COR-L47 (cell line): ENCODE measurements around the gene PRIM2.
"Not testable (repeated sequence)": the region's sequence is repeated elsewhere in the genome, so short reads cannot be mapped to it uniquely, and the experiment has no call there.

Experiments
- DNase-seq: peaks from one replicate; lab custom pipeline; 2025; lab: John Stamatoyannopoulos, UW

PRIM2 gene

DNA sequence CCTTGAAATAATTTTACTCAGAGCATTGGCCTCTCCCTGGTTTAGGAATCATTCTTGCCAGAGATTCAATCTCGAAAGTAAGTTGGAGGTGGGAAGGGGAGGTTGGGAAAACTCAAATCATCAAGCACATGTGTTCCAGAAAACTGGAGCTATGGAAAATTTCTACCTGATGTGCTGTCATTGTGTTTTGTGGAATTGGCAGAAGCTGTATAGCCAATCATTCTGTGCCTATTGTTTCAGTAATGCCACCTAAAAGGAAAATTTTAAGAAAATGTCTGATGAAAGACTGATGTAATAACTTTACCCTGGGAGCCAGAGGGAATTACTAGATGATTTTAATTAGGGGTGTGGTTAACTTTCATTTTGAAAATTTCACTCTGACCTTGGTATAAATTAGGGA is 187.8 kb downstream of the PRIM2 start:
- DNase-seq = not testable (repeated sequence)

DNA sequence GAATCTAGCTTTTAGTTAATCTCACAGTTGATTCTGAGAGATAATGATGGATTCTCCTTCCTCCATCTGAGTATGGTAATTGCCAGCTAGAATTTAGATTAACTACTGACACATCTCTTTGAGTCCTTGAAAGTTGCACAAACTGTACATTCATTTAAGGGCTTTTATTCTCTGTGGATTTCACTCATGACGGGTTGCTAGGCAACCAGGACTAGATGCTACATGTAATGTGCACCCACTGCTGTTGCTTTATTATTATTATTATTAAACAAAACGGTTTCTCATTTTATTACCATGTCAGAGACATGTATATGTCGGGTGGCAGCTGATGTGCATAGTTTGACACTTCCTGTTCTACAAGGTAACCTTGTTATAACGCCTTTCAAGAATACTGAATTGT is 193.0 kb downstream of the PRIM2 start:
- not testable (repeated sequence) for DNase-seq

DNA sequence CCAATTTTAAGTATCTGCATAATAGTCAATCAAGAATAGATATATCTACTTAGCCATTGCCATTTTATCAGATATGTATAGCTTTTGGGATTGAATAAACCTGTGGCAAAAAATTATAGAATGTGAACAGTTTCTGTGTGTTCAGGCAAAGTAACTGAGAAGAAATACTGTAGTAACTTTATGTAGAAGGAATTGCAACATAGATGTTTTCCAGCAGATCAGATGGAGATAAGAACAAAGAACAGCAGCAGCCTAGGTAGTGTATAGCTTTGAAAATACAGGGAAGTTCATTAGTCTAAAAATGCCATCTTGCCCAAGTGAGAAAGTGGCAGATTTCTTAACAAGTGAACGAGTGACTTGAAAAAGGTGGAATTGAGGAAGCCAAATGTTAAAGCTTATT is 197.7 kb downstream of the PRIM2 start:
- DNase-seq = not testable (repeated sequence)

DNA sequence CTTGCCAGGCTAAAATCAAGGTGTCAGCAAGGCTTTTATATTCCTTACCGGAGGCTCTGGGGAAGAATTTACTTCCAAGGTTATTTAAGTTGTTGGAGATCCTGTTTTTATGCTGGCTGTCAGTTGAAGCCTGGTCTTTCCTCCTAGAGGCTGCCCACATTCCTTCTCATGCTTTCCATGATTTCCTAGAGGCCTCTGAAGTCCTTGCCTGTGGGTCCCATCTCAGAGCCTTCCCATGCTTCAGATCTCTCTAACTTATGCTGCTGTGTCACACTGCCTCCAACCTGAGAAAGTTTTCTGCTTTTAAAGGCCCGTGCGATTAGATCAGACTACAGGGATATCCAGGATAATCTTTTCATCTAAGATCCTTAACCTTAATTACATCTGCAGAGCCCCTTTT is 198.4 kb downstream of the PRIM2 start:
- not testable (repeated sequence) for DNase-seq

DNA sequence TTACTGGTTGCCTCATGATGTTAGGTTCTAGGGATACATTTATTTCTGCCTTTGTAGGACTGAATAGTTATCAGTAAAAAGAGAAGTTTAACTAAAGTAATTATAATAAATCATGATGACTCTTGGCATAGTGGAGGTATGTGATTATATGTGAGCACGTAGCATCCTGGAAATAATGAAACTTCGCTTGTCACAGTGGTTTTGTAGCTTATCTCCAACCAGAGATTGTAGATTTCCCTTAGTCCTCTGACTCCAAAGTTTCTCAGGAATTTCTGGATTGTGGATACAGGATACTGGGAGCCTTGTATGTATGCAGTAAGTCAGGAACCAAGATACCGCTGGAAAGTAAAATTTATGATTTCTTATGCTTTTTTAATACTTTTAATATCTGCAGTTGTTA is 199.3 kb downstream of the PRIM2 start:
- DNase-seq = not testable (repeated sequence)

DNA sequence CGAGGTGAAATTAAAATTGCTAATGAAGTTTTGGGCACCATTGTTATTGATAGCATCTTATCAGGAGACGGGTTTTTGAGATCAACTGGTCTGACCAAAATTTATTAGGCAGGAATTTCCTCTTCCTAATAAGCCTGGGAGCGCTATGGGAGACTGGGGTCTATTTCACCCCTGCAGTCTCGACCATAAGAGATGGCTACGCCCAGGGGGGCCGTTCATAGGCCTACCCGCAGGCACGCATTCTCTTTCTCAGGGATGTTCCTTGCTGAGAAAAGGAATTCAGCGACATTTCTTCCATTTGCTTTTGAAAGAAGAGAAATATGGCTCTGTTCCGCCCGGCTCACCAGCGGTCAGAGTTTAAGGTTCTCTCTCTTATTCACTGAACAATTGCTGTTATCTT is 201.8 kb downstream of the PRIM2 start:
- not testable (repeated sequence) for DNase-seq

DNA sequence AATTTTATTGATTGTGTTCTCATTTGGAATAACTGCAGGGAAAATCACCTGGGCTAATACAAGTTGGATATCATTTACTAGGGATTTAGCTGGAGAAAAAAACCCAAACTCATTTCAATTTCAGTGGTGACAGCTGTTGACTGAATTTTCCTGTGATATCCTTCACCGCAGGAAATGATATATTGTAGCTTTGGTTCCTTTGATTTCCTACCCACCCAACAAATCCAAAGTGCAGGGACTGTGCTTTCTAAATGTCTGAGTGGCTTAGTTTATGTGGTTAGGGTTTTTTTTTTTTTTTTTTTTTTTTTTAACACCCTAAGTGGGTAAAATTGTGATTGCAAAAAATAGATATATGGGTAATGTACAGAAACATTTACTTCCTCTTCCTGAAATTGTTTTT is 203.7 kb downstream of the PRIM2 start:
- DNase-seq = not testable (repeated sequence)

DNA sequence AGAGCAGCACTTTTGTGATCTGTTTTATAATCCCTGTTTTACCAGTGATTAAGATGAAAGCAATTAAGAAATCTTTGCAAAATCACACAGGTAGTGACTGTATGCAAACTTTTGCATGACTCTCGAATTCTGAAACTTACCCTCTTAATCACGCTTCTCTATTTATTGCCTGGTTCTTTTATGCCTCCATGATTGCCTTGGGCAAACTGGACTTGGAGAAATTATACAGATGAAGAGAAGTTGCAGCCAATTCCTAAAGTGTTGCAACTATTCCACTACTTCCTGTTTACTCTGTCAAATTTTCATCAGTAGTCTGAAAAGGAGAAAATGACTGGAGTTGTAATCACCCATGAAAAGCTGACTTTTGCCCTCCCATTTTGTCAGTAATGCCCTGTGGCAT is 205.8 kb downstream of the PRIM2 start:
- DNase-seq = not testable (repeated sequence)

DNA sequence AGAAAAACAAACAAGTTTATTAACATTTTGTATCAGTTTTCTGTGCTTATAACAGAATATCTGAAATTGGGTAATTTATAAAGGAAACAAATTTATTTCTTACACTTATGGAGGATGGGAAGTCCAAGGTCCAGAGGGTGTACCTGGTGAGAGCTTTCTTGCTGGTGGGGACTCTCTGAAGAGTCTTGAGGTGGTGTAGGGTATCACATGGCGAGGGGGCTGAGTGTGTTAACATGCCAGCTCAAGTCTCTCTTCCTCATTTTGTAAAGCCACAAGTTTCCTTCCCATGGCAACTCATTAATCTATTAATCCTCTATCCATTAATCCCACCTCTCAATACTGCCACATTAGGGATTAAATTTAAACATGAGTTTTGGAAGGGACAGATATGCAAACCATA is 212.3 kb downstream of the PRIM2 start:
- DNase-seq = not testable (repeated sequence)

DNA sequence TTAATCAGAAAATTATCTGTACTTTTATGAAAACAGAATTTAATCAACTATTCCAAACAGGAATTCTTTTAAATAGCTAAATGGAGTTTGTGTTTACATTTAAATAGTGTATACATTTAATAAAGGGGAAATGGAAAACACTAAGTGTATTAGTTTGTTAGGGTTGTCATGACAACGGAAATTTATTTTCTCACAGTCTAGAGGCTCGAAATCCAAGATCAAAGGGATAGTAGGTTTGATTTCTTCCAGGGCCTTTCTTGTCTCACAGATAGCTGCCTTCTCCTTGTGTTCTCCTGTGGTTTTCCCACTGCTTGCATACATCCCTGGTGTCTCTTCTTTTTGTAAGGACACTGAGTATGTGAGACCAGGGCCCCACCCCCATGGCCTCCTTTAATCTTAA is 215.2 kb downstream of the PRIM2 start:
- not testable (repeated sequence) for DNase-seq

DNA sequence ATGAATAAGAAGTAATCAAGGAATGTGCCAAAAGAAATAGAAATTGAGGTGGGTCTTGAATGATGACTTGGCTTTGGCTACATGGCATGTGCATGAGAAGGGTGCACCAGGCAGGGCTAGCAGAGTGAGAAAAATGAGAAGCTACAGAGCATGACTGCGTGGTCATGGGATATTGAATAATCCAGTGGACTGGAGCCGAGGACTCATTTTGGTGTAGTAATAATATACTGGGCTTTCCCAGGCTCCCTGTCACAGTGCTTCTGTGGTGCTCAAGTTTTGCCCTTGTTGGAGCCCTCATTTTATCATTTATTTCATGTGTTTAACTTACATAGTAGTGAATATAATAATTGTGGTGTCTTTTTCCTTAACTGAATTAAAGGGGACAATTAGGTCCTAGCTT is 217.7 kb downstream of the PRIM2 start:
- DNase-seq = not testable (repeated sequence)

DNA sequence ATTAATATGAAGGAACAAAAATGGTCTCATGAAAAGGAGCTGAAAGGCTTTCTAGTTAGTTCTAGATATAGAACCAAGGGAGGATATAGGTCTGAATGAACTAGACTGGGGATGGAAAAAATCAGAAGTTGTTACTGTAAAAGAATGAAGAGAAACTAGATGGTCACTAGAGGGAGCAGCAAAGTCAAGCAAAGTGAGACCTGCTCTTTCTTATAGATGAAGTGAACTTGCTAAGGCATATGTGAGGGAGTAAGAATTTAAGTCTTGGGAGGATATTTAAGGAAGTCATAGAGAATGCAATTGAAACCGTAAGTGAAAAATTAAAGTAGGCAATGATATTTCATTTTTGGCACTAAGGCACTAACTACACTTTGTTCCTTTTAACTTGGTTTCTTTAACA is 218.6 kb downstream of the PRIM2 start:
- DNase-seq = not testable (repeated sequence)

DNA sequence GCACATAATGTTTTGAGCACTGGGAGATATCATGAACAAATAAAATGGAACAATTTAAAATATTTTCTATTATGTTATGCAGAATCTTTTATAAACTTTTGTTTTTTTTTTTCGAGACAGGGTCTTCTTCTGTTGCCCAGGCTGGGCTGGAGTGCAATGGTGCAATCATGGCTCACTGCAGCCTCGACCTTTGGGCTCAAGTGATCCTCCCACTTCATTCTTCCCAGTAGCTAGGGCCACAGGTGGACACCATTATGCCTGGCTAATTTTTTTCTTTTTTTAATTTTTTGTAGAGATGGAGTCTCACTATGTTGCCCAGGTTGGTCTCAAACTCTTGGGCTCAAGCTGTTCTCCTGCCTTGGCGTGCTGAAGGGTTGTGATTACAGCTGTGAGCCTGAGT is 220.5 kb downstream of the PRIM2 start:
- DNase-seq = not testable (repeated sequence)

DNA sequence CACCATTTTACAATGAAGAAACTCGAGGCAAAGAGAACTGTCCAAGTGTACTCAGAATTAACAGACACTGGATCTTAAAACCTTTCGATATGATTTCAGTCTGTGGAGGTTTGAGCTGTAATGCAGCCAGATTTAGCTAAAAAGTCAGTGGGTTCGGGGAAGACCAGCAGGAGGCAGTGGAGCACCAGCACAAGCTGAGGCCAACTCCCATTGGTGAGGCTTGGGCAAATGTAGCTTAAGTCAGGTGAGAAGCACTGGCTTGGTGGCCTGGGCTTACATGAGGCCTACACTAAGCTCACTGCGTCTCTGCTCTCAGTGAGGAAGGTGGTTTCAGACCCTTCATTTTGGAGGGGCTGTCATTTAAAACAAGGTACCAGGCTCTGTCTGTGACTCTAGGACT is 234.5 kb downstream of the PRIM2 start:
- not testable (repeated sequence) for DNase-seq

DNA sequence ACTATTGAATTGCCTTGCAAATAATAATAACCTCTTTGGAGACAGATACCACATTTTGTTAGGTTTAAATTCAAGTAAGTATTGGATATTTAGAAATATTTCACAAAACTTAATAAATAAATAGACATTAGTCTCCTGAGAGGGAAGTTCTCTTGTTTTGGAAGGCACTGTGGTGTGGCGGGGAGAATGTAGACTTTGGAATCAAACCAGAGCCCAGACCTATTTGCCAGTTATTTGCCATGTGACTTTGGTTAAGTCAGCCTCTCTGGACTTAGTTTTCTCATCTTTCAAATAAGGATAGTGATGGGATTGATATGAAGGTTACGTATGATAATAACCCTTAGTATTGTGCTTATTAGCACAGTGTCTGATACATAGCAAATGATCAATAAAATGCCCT is 240.4 kb downstream of the PRIM2 start:
- not testable (repeated sequence) for DNase-seq

DNA sequence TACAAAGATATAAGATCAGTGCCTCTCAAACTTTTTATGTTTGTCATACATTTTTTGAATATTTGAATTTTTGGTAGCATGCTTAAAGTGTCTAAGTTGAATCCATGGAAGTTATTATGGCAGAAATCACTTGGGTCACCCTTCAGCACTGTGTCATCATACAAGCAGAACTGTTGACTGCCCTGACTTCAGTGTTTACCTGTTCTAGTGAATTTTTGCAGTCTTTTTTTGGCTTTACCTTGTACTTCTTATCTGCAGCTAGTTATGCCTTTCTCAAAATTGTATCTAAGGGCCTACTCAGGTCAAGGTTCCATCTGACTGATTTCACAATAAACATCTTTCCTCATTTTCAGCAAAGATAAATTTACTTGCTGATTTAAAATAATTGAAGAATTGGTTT is 241.7 kb downstream of the PRIM2 start:
- DNase-seq = not testable (repeated sequence)

DNA sequence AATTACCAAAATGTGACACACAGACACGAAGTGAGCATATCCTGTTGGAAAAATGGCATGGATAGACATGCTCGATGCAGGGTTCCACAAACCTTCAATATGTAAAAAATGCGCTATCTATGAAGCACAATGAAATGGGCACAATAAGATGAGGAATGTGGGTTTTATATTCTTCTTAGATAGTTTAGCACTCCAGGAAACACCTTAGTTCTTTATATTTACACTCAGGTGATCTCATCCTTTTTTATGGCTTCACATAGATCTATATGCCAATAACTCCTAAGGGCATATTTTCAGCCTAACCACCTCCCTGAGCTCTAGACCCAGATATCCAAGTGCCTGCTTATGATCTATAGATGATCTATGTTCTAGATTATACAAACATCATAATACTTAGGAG is 244.8 kb downstream of the PRIM2 start:
- not testable (repeated sequence) for DNase-seq

DNA sequence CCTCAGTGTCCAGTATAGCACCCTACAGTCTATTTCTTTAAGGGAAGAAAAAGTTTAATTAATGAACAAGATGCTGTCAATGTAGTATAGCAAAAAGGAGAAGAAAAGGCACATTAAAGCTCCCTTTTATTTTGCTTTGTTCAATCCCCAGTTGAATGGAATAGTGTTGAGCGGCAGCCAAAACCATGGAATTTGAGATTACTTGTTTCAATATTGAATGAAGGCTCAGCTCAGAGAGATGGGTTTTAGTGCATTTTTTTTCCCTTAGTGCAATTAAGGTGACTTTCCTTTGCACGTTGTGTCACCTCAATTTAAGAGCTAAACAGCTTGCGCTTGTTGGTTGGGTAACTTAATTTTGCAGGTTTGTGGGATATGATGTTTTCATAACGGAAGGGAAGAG is 254.7 kb downstream of the PRIM2 start:
- not testable (repeated sequence) for DNase-seq

DNA sequence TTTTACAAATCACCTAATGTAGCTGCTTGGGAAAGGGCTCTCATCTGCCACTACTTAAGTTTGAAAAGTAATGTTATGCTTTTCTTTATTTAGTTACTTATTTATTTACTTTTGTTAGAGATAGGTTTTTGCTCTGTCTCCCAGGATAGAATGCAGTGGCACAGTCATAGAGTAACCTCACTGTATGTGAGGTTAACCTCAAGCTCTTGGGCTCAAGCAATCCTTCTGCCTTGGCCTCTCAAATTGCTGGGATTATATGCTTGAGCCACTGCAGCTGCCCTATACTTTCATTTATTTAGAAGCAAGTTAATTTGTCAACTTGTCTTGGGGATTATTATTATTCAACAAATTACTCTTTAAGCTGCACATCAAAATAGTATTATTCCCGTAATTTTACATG is 255.4 kb downstream of the PRIM2 start:
- not testable (repeated sequence) for DNase-seq

DNA sequence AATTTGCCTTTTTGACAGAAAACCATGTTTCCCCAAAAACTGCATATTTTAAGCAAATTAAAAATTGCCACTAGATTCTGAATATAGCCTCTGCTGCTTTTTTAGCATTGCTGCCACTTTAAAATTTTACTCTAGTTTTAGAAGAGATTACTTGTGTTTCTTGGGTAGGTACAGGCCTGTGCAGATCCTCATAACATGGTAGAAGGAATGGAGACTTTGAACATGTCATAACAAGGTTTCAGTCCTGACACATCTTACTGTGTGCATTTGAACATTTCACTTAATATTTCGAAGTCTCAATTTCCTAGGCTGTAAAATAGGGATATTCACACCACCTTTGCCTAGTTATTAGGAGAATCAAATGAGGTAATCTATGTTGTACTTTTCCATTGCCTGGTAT is 259.6 kb downstream of the PRIM2 start:
- DNase-seq = not testable (repeated sequence)

DNA sequence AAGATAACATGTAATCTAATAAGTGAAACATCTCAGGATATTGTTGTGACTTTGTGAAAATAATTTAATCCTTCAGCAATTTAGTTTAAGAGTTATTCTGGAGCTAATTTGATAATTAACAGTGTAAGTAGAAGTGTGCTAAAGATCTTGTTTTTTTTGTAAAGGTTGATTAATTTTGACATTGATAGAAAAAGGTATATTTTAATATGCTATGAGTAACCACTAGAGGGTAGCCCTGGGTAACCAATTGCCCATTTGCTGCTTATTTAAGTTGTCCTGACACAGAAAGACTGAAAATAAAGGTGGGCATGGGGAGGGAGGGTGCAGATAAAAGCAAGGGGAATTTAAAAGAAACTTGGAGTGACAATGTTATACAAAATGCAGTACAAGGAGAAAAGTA is 262.1 kb downstream of the PRIM2 start:
- DNase-seq = not testable (repeated sequence)

DNA sequence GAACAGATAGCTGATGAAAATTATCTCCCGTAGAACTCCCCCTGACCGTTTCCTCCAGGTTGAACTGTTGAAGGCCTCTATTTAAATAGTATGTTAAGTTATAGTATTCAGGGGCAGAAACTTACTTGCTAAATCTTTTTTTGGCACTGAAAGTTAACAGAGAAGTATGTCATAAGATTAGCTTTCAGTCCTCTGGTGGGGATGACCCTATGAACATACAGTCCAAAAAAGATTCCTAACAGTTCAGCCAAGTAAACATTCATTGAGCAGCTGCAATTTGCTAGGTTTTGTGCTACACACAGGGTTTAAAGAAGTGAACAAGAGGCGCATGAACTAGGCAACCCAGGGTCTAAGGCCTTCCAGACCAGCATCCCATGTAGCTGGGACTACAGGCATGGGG is 264.2 kb downstream of the PRIM2 start:
- not testable (repeated sequence) for DNase-seq

DNA sequence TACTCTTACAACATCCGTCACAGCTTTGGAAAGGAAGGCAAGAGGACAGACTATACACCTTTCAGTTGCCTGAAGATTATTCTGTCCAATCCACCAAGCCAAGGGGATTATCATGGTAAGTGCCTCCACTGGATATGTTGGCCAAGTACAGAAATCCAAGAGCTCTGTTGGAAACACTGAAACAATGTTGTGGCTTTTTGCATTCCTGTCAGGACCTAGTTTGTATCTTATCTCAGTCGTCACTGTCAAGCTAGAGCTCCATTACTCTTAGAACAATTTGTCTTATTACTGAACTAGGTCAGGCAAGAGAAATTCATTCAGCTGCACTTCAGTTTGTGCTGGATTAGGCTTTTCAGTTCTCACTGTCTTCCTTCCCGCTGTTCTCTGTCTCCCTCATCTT is 283.7 kb downstream of the PRIM2 start:
- DNase-seq = not testable (repeated sequence)

DNA sequence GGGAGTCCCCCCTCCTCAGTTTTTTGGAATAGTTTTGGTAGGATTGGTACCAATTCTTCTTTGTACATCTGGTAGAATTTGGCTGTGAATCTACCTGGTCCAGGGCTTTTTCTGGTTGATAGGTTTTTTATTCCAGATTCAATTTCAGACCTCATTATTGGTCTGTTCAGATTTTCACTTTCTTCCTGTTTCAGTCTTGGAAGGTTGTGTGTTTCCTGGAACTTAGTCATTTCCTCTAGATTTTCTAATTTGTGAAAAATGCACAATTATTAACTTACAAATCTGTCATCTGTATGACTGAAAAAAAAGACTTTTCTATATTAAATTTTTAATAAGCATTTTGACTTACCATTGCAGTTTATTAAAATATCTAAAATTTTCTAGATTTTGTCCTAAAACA is 287.9 kb downstream of the PRIM2 start:
- not testable (repeated sequence) for DNase-seq

DNA sequence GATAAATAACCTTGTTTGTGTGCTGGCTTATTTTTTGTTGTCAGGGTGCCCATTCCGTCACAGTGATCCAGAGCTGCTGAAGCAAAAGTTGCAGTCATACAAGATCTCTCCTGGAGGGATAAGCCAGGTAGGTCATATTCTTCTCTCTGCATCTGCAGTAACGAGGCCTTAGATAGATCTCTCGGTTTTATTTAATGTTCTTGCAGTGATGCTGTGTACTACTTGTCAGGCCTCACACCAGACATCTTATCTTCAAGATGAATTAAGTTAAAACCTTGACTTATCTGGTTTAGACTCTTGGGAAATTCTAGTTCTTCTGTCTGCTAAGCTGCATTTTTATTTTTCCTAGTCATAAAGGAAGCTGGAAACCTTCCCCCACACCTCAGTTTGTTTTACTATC is 288.9 kb downstream of the PRIM2 start:
- not testable (repeated sequence) for DNase-seq
